Activated T-cell treated with anti-CD3 and anti-CD28 coated beads, Interleukin-2, amount 50 U/mL, for 72 hours (primary cell): ENCODE data around the gene ZNF439. TPM values are rescaled to one million over a fixed set of nuclear protein-coding genes. Genes with fewer than 3 reads are reported as not detected.

ENCODE experiments used
- total RNA-seq, 2 donors: library from RNA; stranded (reverse); gene quantifications; one replicate each; pipeline ENCODE4 v1.2.3, GENCODE V29; 2022

ZNF439 gene
- total RNA-seq, 2 donors from 2014 or later: 5.8 to 10.1 TPM

Other genes with a start within 250 kb of the ZNF439 start
- 1 to 10 TPM; 1.4 to 3.3 TPM for gene ZNF823, start 109.8 kb upstream of the ZNF439 start, total RNA-seq
- 1 to 10 TPM; 5.3 to 6.0 TPM for gene ZNF441, start 81.7 kb upstream of the ZNF439 start, total RNA-seq
- 1 to 10 TPM in 1 of 2 donors, under 1 TPM in 1; 0.46 to 2.4 TPM for gene ZNF491, start 50.2 kb upstream of the ZNF439 start, total RNA-seq
- gene ZNF440, start 34.5 kb upstream of the ZNF439 start, total RNA-seq: 10 to 100 TPM; 10.2 to 11.2 TPM
- gene ZNF69, start 39.1 kb downstream of the ZNF439 start, total RNA-seq: 1 to 10 TPM; 2.0 to 2.6 TPM
- gene ZNF700, start 76.4 kb downstream of the ZNF439 start, total RNA-seq: 10 to 100 TPM; 16.0 to 17.2 TPM
- gene ZNF763, start 116.3 kb downstream of the ZNF439 start, total RNA-seq: 1 to 10 TPM; 1.3 to 2.4 TPM
- 1 to 10 TPM; 1.6 to 2.3 TPM for gene ZNF433, start 187.0 kb downstream of the ZNF439 start, total RNA-seq
- under 1 TPM; 0.39 to 0.55 TPM for gene ZNF878, start 204.2 kb downstream of the ZNF439 start, total RNA-seq
- gene ZNF844, start 216.0 kb downstream of the ZNF439 start, total RNA-seq: 1 to 10 TPM; 3.6 to 8.4 TPM